Keratinocyte (primary cell): ENCODE data around the gene REG3A.

ENCODE experiments used
- CTCF ChIP-seq, 3 experiments: IDR thresholded peaks in 1 of 3; conservative IDR thresholded peaks in 1 of 3; optimal IDR thresholded peaks in 1 of 3; 2 replicates in 2 of 3; 3 replicates in 1 of 3; pipeline versions ENCODE3 to v1.5.1; 2011; ENCODE audit warnings: low read length in 3 of 3, mild to moderate bottlenecking in 3 of 3, moderate library complexity in 2 of 3, control low read depth in 1 of 3, inconsistent platforms in 1 of 3; ENCODE audit not compliant: insufficient read depth in 2 of 3; ENCODE audit errors: extremely low read depth in 1 of 3
- EZH2 ChIP-seq: IDR thresholded peaks from one replicate; pipeline ENCODE4 v1.6.1; 2012; ENCODE audit warnings: inconsistent platforms, mild to moderate bottlenecking, low read length, moderate library complexity

DNA sequence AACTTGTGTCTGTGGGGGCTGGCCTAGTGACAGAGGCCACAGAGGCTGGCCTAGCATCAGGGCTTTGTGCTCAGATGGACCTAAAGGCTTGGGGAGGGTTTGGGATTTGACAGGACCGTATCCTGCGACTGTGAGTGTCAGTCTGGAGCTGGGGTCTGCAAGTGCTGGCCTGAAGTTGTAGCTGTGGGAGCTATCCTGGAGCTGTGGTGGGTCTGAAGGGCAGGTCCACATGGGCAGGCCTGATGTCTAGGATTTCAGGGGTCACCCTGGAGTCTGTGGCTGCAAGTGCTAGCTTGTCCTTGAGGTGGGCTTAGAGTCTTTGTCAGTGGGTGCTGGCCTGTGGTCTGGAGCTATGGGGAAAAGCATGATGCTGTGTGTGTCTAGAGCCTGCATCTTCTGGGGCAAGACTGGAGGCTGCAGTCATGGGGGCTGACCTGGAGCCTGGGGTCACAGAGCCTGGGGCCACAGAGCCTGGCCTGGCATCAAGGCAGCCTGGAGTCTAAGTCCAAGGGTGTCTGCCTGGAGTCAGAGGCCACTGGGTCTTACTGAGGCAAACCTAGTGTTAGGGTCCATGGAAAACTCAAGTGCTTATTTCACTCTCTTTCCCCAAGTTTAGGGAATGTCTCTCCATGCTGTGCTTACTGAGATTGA is 3.6 kb downstream of the REG3A start:
- TF ChIP-seq CTCF (optimal IDR thresholded peaks at IDR 0.05 in 1 of 3, IDR thresholded peaks at IDR 0.05 in 1 of 3, conservative IDR thresholded peaks at IDR 0.05 in 1 of 3; ENCODE audit: extremely low read depth in 1 of 3, insufficient read depth in 2 of 3, low read length in 3 of 3) = no peak
- no peak for TF ChIP-seq EZH2
